GM12872 (cell line): ENCODE measurements around the gene FBXW12.

ENCODE experiments used
- TF ChIP-seq, protein P1 (sequence below): IDR thresholded peaks from 3 replicates; pipeline ENCODE4 v1.5.1; 2011; ENCODE audit warnings: low read depth, mild to moderate bottlenecking, low read length, moderate library complexity; ENCODE audit not compliant: insufficient read depth

Gene FBXW12

DNA sequence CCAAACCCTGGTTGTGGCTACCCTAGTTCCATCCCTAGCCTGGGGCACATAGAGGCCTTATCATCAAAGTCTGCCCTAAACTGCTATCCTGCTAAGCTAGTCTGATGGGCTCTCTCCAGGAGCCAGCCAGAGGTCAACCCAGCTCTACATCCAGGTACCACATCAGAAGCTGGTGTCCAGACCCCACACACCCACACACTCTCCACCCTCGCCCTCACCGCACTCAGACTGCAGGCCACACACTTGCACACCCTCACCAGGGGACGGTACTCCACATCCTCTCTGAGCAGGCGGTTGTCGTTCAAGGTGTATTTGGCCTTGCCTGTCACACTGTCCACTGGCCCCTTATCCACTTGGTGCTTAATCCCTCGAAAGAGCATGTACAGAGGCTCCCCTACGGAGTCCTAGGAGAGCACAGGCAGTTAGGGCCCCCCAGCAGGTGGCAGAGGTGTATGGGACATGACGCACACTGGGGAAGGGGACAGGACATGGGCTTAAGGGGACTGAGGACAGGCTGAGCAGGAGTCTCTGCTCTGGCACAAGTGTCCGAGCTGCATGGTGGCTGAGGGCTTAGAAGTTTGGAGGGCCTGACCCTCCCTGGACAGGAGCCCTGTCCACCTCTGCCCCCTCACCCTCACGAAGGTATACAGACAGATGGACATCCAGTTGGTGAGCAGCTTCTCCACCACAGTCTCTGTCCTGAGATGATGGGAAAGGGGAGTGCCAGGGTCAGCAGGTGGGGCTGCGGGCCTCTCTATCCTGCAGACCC is 39.8 kb downstream of the FBXW12 start:
- TF ChIP-seq, protein P1, sequence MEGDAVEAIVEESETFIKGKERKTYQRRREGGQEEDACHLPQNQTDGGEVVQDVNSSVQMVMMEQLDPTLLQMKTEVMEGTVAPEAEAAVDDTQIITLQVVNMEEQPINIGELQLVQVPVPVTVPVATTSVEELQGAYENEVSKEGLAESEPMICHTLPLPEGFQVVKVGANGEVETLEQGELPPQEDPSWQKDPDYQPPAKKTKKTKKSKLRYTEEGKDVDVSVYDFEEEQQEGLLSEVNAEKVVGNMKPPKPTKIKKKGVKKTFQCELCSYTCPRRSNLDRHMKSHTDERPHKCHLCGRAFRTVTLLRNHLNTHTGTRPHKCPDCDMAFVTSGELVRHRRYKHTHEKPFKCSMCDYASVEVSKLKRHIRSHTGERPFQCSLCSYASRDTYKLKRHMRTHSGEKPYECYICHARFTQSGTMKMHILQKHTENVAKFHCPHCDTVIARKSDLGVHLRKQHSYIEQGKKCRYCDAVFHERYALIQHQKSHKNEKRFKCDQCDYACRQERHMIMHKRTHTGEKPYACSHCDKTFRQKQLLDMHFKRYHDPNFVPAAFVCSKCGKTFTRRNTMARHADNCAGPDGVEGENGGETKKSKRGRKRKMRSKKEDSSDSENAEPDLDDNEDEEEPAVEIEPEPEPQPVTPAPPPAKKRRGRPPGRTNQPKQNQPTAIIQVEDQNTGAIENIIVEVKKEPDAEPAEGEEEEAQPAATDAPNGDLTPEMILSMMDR: no peak

DNA sequence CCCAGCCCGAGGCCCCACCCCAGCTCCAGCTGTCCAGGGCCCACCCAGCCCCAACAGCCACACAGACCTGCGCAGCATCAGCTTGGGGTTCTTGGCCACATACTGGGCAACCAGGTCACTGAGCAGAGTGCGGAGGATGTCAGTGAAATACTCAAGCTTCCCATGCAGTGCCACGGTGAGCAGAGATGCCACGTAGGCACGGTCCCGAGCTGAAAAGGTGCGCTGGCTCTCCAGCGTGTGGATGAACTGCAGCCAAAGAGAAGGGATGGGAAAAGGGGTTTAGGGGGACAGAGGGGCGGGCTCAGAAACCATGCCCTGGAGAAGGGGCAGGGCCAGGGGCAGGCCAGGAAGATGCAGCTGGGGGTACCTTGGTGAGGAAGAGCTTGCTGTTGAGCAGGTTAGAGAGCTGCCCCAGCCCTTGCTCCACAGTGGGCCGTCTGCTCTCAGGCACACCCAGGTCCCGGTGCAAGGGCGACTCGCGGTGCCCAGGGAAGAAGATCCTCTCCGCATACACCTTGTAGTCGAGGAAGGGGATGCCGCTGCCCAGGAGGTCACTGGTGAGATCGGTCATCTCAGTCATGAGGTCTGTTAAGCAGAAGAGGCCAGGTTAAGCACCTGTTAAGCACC is 40.5 kb downstream of the FBXW12 start:
- TF ChIP-seq, protein P1: no peak

DNA sequence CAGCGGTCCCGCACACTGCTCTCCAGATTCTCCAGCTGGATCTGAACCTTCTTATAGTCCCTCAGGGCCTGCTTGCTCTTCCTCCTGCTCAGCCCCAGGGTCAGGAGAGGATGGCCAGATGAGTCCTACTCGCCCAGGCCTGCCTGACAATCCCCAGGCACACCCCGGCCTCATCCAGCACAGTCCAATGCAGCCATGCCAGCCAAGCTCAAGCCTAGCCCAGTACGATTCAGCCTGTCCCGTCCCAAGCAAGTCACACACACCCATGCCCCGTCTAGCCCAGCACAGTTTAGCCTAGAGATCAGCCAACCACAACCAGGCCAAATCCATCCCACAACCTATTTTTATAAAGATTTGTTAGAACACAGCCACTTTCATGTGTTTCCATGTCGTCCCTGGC is 41.1 kb downstream of the FBXW12 start:
- TF ChIP-seq, protein P1: no peak

GRCh38 chr3:48413611-48414010 is 41.6 kb downstream of the FBXW12 start:
- TF ChIP-seq, protein P1: no peak

- TF ChIP-seq, protein P1: no peak
Observed at GRCh38 chr3:48414376-48415250, 42.6 kb downstream of the FBXW12 start.

GRCh38 chr3:48415251-48415953 is 43.4 kb downstream of the FBXW12 start:
- TF ChIP-seq, protein P1: peak; percentile 24; the same call in 1 of the 3 replicates
